PC-3 (cell line): Measurements from ENCODE around the gene EXOSC2. TPM values are rescaled to one million over a fixed set of nuclear protein-coding genes. Genes with fewer than 3 reads are reported as not detected.

Experiments
- ATAC-seq: fragments of 200-7000 bp; cut with Tn5 transposase; 2 replicates; pipeline ENCODE4 v1.9.1; 2020; ENCODE audit warnings: mild to moderate bottlenecking, moderate library complexity
- BruUV-seq: library from RNA; stranded (reverse); fragments of 400-500 nt; replicated peaks from 2 replicates; lab custom pipeline; 2021; lab: Mats Ljungman, UMichigan
- CTCF ChIA-PET: fragments of 300-600 bp; sonication (Branson Sonifier 250); formaldehyde crosslinking; loops from one replicate; lab custom pipeline; 2022; ENCODE audit warnings: antibody characterized with exemption; lab: Charles Lee
- POLR2A ChIA-PET: fragments of 300-600 bp; sonication (Branson Sonifier 250); formaldehyde crosslinking; loops from one replicate; lab custom pipeline; 2022; ENCODE audit warnings: antibody characterized with exemption; ENCODE audit not compliant: unreplicated experiment; lab: Charles Lee
- DNase-seq: peaks from one replicate; pipeline ENCODE4 v3.0.0-alpha.2; 2015
- H2AFZ ChIP-seq: fragments of 300-600 bp; sonication (generic); 2 replicates; pipeline ENCODE4 v1.6.0; 2016; ENCODE audit warnings: antibody characterized with exemption, low read length
- H3F3A ChIP-seq: fragments of 300-600 bp; sonication (generic); one replicate; pipeline ENCODE4 v1.6.0; 2017; ENCODE audit warnings: antibody characterized with exemption, low read length, control low read depth, mild to moderate bottlenecking; ENCODE audit not compliant: unreplicated experiment
- H3K27ac ChIP-seq: fragments of 300-600 bp; sonication (generic); 2 replicates; pipeline ENCODE4 v1.5.1; 2016; ENCODE audit warnings: mild to moderate bottlenecking, low read length
- H3K27me3 ChIP-seq: fragments of 300-600 bp; sonication (generic); 2 replicates; pipeline ENCODE4 v1.6.1; 2016; ENCODE audit warnings: low read length, mixed read lengths
- H3K36me3 ChIP-seq: fragments of 300-600 bp; sonication (generic); 2 replicates; pipeline ENCODE4 v1.6.1; 2016; ENCODE audit warnings: low read depth, mixed run types, low read length, mixed read lengths
- H3K4me1 ChIP-seq: fragments of 300-600 bp; sonication (generic); 2 replicates; pipeline ENCODE4 v1.5.1; 2016; ENCODE audit warnings: low read length; ENCODE audit not compliant: insufficient read depth
- H3K4me2 ChIP-seq: fragments of 300-600 bp; sonication (generic); 2 replicates; pipeline ENCODE4 v1.6.0; 2016; ENCODE audit warnings: low read length
- H3K4me3 ChIP-seq: fragments of 300-600 bp; sonication (generic); 2 replicates; pipeline ENCODE4 v1.5.1; 2016; ENCODE audit warnings: mild to moderate bottlenecking, low read length, mixed read lengths
- H3K79me2 ChIP-seq: fragments of 300-600 bp; sonication (generic); 2 replicates; pipeline ENCODE4 v1.6.1; 2017; ENCODE audit warnings: low read length, mixed read lengths
- H3K9ac ChIP-seq: fragments of 300-600 bp; sonication (generic); 2 replicates; pipeline ENCODE4 v1.6.0; 2016; ENCODE audit warnings: mild to moderate bottlenecking, low read length
- H3K9me2 ChIP-seq: fragments of 300-600 bp; sonication (generic); replicated peaks from 2 replicates; pipeline ENCODE4 v1.6.1; 2016; ENCODE audit warnings: mixed run types, low read length, mixed read lengths
- H3K9me3 ChIP-seq: fragments of 300-600 bp; sonication (generic); 2 replicates; pipeline ENCODE4 v1.6.1; 2016; ENCODE audit warnings: low read length, mixed read lengths
- H4K20me1 ChIP-seq: fragments of 300-600 bp; sonication (generic); 2 replicates; pipeline ENCODE4 v1.6.1; 2016; ENCODE audit warnings: low read length, mixed read lengths
- EZH2 ChIP-seq: fragments of 300-600 bp; sonication (generic); IDR thresholded peaks from one replicate; pipeline ENCODE4 v1.6.1; 2017; ENCODE audit warnings: antibody characterized with exemption, mild to moderate bottlenecking, low read length; ENCODE audit not compliant: unreplicated experiment
- EZH2phosphoT487 ChIP-seq: fragments of 300-600 bp; sonication (generic); IDR thresholded peaks from 2 replicates; pipeline ENCODE4 v1.6.1; 2018; ENCODE audit warnings: mild to moderate bottlenecking, antibody characterized with exemption, low read length, borderline replicate concordance
- intact Hi-C: fragments of 100-400 bp; cut with micrococcal nuclease; formaldehyde crosslinking; loops from 2 replicates; pipeline ENCODE4 v1.9.0; 2023
- total RNA-seq: library from RNA; depleted of rRNA; stranded (reverse); fragments of >200 nt; gene quantifications from 2 replicates; pipeline ENCODE4 v1.2.3, GENCODE V29; 2014
- TF ChIP-seq, protein P1 (sequence below): fragments of 300-600 bp; sonication (generic); conservative IDR thresholded peaks from 2 replicates; pipeline ENCODE4 v1.5.1; 2017; ENCODE audit warnings: antibody characterized with exemption, low read depth, mild to moderate bottlenecking, low read length

EXOSC2 gene
- total RNA-seq, 1 experiment from 2014 or later: 33.5 TPM

DNA sequence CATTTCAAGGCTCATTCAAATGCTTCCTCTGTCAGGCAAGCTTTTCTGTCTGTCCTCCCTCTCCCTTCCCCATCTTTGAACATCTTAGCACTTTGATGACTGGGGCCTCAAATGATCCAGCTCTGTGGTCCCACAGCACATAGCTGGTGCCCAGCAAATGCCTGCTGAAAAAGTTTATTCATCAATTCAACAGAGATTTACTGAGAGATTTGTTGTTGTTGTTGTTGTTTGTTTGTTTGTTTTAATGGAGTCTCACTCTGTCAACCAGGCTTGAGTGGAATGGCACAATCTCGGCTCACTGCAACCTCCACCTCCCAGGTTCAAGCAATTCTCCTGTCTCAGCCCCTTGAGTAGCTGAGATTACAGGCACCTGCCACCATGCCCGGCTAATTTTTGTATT is 6.0 kb upstream of the EXOSC2 start:
- no peaks in the 10 kb centered on the region for H3K79me2 ChIP-seq
- H3K27ac ChIP-seq: no peak overlapping the region
- H3K36me3 ChIP-seq: no peaks in the 10 kb centered on the region
- CTCF ChIA-PET: no interaction called here
- POLR2A ChIA-PET: no interaction called here
- H2AFZ ChIP-seq: no peak overlapping the region
- H3K4me2 ChIP-seq: no peak overlapping the region
- H3K9me2 ChIP-seq: no peaks in the 10 kb centered on the region
- DNase-seq (no peak), ATAC-seq (no peak)
- no peaks in the 10 kb centered on the region for H4K20me1 ChIP-seq
- intact Hi-C loops: no loop called here
- H3K9me3 ChIP-seq: no peaks in the 10 kb centered on the region
- BruUV-seq: no TSS peak
- no peaks in the 10 kb centered on the region for H3F3A ChIP-seq
- H3K27me3 ChIP-seq: no peaks in the 10 kb centered on the region
- H3K4me1 ChIP-seq: peaks cover 5% of the 10 kb centered on the region; the same call in 1 of the 2 replicates
- no peak overlapping the region for H3K9ac ChIP-seq
- H3K4me3 ChIP-seq: no peak overlapping the region
- TF ChIP-seq EZH2phosphoT487 (no peak), EZH2 (no peak)
- TF ChIP-seq, protein P1, sequence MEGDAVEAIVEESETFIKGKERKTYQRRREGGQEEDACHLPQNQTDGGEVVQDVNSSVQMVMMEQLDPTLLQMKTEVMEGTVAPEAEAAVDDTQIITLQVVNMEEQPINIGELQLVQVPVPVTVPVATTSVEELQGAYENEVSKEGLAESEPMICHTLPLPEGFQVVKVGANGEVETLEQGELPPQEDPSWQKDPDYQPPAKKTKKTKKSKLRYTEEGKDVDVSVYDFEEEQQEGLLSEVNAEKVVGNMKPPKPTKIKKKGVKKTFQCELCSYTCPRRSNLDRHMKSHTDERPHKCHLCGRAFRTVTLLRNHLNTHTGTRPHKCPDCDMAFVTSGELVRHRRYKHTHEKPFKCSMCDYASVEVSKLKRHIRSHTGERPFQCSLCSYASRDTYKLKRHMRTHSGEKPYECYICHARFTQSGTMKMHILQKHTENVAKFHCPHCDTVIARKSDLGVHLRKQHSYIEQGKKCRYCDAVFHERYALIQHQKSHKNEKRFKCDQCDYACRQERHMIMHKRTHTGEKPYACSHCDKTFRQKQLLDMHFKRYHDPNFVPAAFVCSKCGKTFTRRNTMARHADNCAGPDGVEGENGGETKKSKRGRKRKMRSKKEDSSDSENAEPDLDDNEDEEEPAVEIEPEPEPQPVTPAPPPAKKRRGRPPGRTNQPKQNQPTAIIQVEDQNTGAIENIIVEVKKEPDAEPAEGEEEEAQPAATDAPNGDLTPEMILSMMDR: no peak

DNA sequence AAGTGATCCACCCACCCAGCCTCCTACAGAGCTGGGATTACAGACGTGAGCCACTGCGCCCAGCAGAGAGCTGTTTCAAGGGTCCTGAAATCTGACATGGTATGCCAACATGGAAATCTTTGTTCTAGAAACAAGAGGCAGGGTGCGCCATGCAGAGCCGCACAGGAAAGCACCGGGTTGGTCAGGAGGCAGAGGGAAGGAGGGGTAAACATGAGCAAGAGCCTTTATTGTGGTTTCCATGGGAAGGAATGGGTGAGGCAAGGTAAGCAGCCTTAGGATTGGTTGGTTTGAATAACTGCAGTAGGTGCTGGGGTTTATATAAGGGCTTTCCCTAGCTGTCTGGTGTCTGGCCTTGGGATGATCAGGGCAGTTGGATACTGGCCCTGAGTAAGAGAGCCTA is 5.5 kb upstream of the EXOSC2 start:
- H3K36me3 ChIP-seq: no peaks in the 10 kb centered on the region
- no peaks in the 10 kb centered on the region for H3K79me2 ChIP-seq
- no peak overlapping the region for H2AFZ ChIP-seq
- POLR2A ChIA-PET: no interaction called here
- CTCF ChIA-PET: no interaction called here
- DNase-seq: no peak
- TF ChIP-seq, protein P1: no peak
- no peak for TF ChIP-seq EZH2phosphoT487
- no peak for TF ChIP-seq EZH2
- H3K4me3 ChIP-seq: no peak overlapping the region
- H3K9me3 ChIP-seq: no peaks in the 10 kb centered on the region
- no peaks in the 10 kb centered on the region for H3F3A ChIP-seq
- BruUV-seq: no TSS peak
- H3K9ac ChIP-seq: no peak overlapping the region
- ATAC-seq: no peak
- H3K9me2 ChIP-seq: no peaks in the 10 kb centered on the region
- intact Hi-C loops: no loop called here
- H3K4me2 ChIP-seq: no peak overlapping the region
- H3K27ac ChIP-seq: no peak overlapping the region
- no peaks in the 10 kb centered on the region for H3K27me3 ChIP-seq
- no peaks in the 10 kb centered on the region for H4K20me1 ChIP-seq
- peaks cover 6% of the 10 kb centered on the region; the same call in 1 of the 2 replicates for H3K4me1 ChIP-seq

DNA sequence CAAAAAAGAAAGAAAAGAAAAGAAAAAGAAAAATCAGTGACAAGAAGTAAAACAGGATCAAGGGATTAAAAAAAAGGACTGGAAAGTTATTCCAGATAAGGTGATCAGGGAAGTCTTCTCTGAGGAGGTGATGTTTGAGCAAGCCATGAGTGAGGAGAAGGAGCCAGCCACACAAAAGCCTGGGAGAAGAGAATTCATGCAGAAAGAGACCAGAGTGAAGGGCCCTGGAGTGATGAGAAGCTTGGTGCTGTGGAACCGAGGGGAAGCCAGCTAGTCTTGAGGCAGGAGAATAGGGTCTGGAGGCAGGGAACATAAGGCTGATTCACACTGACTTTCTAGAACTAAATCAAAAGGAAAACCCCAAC is 4.0 kb upstream of the EXOSC2 start:
- Histone ChIP-seq H3K79me2 (peaks cover 11% of the 10 kb centered on the region), H3K9me3 (no peaks in the 10 kb centered on the region), H3K4me1 (peaks cover 8% of the 10 kb centered on the region; the same call in 1 of the 2 replicates), H2AFZ (peak overlapping the region; percentile 76), H3K36me3 (no peaks in the 10 kb centered on the region), H3K4me2 (peak overlapping the region; percentile 79), H3K4me3 (peak overlapping the region; percentile 73), H3K9ac (peak overlapping the region; percentile 30; the same call in 1 of the 2 replicates), H4K20me1 (no peaks in the 10 kb centered on the region), H3F3A (no peaks in the 10 kb centered on the region), H3K27ac (peak overlapping the region; percentile 36; the same call in 1 of the 2 replicates), H3K9me2 (no peaks in the 10 kb centered on the region), H3K27me3 (no peaks in the 10 kb centered on the region)
- DNase-seq (no peak), ATAC-seq (peak; percentile 11)
- CTCF ChIA-PET: no interaction called here
- intact Hi-C loops: no loop called here
- POLR2A ChIA-PET: interaction anchor here (0.6 kb wide), 1 partner anchor 96 kb away, joined by 5 read pairs; no protein-coding TSS in a partner anchor
- TF ChIP-seq, protein P1: no peak
- TF ChIP-seq EZH2phosphoT487: no peak
- TF ChIP-seq EZH2: no peak
- TSS peak; percentile 36 for BruUV-seq
